AG04449 (cell line): ENCODE results near the gene KCNJ18.
"Not testable (repeated sequence)": the region's sequence is repeated elsewhere in the genome, so short reads cannot be mapped to it uniquely, and the experiment has no call there.

ENCODE experiments used
- CTCF ChIA-PET: fragments of 350-600 bp; formaldehyde crosslinking; extraction: SDS; loops from one replicate; lab custom pipeline; 2021; ENCODE audit warnings: antibody characterized with exemption; lab: Yijun Ruan, JAX
- POLR2A ChIA-PET: fragments of 400-600, 350-600 bp; formaldehyde crosslinking; extraction: SDS; loops from one replicate; lab custom pipeline; 2020; ENCODE audit warnings: antibody characterized with exemption, inconsistent platforms; lab: Yijun Ruan, JAX
- DNase-seq: peaks from one replicate; pipeline ENCODE4 v3.0.0-alpha.2; 2010; ENCODE audit warnings: low read depth, low spot score
- H3K4me3 ChIP-seq: 2 replicates; pipeline ENCODE4 v1.5.1; 2011; ENCODE audit warnings: low read depth, mild to moderate bottlenecking, control low read depth, low read length
- TF ChIP-seq, protein P1 (sequence below): IDR thresholded peaks from one replicate; pipeline ENCODE4 v1.5.1; 2011; ENCODE audit warnings: mild to moderate bottlenecking, moderate library complexity, low read length, control low read depth, inconsistent platforms; ENCODE audit not compliant: insufficient read depth; ENCODE audit errors: missing control alignments

The KCNJ18 gene

DNA sequence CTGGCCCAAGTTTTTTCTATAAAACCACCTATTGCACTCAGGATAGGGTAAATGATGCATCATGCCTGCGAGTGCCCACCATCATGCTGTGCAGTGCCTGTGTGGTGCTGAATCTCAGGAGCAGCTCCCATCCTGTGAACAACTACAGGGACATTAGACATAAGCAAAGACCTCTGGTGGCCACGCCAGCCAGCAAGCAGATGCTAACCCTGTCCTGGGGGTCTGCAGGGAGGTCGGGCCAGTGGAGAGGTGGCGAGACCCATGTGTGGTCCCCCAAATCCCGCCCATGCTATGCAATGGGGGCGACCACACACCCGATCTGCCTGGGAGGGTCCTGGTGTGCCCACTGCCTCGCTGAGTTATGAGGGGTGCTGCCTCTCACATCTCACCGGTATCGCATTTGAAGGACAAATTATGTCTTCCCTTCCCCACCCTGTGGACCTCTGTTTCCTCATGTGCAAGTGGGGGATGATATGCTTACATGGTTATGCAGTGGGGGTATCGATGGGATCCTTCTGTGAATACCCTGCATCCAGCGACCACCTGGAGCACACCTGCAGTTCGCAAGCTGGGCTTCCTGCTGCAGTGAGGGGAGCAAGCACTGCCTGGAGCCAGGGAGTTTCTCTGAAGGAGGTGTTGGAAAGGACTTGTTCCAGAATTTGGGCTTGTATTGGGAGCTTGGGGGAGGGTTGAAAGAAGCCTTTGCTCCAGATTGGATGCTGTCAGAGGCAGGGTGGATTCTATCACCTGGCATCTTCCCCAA, 23.4 kb upstream of the KCNJ18 start:
- POLR2A ChIA-PET, CTCF ChIA-PET, DNase-seq: not testable (repeated sequence)

DNA sequence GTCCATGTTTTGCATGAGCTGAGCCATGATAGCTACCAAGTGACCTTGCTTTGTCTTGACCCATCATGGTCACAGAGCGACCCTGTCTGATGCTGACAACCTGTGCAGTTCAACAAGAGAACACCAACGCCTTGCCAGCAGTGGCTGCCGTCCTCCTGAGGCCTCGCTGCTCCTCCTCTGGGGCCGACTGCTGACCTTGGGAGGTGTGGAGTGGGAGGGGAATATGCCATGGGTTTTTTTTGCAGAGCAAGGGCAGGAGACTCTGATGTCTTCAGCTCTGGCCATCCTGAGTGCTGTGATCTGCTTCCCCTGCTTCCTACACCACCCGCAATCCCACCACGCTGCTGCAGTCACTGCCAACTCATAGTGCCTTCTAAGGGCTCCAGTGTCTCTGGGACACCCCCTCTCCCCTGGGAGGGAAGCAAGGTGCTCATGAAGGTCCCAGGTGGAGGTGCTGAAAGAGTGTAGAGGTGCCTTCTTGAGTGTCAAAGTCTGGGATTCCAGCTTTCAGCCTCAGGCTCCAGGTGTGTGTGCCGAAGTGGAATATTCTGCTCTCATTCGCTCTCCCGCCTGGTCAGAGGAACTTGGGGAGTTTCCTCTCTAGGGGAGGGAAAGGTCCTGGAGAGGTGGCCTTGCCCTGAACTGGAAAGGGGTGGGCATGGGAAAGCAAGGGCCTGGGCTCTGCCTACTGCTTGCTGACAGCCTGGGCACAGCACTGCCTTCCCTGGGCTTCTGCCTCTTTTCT, 22.5 kb upstream of the KCNJ18 start:
- not testable (repeated sequence) for DNase-seq

More for the DNA sequence above, 23.4 kb upstream of the KCNJ18 start:
- H3K4me3 ChIP-seq: not testable (repeated sequence)

GRCh38 chr17:21670361-21671155, 21.8 kb upstream of the KCNJ18 start:
- H3K4me3 ChIP-seq, CTCF ChIA-PET, POLR2A ChIA-PET, DNase-seq: not testable (repeated sequence)

More for the DNA sequence above, 22.5 kb upstream of the KCNJ18 start:
- POLR2A ChIA-PET, H3K4me3 ChIP-seq, CTCF ChIA-PET: not testable (repeated sequence)

- H3K4me3 ChIP-seq, CTCF ChIA-PET, DNase-seq, POLR2A ChIA-PET: not testable (repeated sequence)
Observed at GRCh38 chr17:21671437-21671836, 20.9 kb upstream of the KCNJ18 start.

- H3K4me3 ChIP-seq, CTCF ChIA-PET, DNase-seq, POLR2A ChIA-PET: not testable (repeated sequence)
Observed at GRCh38 chr17:21671871-21672270, 20.5 kb upstream of the KCNJ18 start.

- POLR2A ChIA-PET: not testable (repeated sequence)
Observed at GRCh38 chr17:21673451-21674241, 18.7 kb upstream of the KCNJ18 start.

GRCh38 chr17:21674242-21674731, 18.0 kb upstream of the KCNJ18 start:
- POLR2A ChIA-PET: no interaction called here
- CTCF ChIA-PET: no interaction called here
- no peak overlapping the region for H3K4me3 ChIP-seq
- no peak for DNase-seq
- TF ChIP-seq, protein P1, sequence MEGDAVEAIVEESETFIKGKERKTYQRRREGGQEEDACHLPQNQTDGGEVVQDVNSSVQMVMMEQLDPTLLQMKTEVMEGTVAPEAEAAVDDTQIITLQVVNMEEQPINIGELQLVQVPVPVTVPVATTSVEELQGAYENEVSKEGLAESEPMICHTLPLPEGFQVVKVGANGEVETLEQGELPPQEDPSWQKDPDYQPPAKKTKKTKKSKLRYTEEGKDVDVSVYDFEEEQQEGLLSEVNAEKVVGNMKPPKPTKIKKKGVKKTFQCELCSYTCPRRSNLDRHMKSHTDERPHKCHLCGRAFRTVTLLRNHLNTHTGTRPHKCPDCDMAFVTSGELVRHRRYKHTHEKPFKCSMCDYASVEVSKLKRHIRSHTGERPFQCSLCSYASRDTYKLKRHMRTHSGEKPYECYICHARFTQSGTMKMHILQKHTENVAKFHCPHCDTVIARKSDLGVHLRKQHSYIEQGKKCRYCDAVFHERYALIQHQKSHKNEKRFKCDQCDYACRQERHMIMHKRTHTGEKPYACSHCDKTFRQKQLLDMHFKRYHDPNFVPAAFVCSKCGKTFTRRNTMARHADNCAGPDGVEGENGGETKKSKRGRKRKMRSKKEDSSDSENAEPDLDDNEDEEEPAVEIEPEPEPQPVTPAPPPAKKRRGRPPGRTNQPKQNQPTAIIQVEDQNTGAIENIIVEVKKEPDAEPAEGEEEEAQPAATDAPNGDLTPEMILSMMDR: no peak

More at GRCh38 chr17:21673451-21674241, 18.7 kb upstream of the KCNJ18 start:
- CTCF ChIA-PET, H3K4me3 ChIP-seq, DNase-seq: not testable (repeated sequence)

- DNase-seq, H3K4me3 ChIP-seq, CTCF ChIA-PET, POLR2A ChIA-PET: not testable (repeated sequence)
Observed at GRCh38 chr17:21674891-21675738, 17.2 kb upstream of the KCNJ18 start.

GRCh38 chr17:21675739-21676130, 16.6 kb upstream of the KCNJ18 start:
- H3K4me3 ChIP-seq, CTCF ChIA-PET, POLR2A ChIA-PET, DNase-seq: not testable (repeated sequence)
